HEK293 (cell line): ENCODE data around the gene PXYLP1.

ENCODE experiments used
- CTCF ChIA-PET: fragments of 350-600 bp; formaldehyde crosslinking; extraction: SDS; loops from one replicate; lab custom pipeline; 2021; ENCODE audit warnings: antibody characterized with exemption; lab: Yijun Ruan, JAX
- POLR2A ChIA-PET: fragments of 300-600 bp; formaldehyde crosslinking; extraction: SDS; loops from one replicate; lab custom pipeline; 2020; ENCODE audit warnings: antibody characterized with exemption, inconsistent platforms; lab: Yijun Ruan, JAX
- H3K27ac ChIP-seq: fragments of 200-500 bp; sonication (Bioruptor generic); 2 replicates; pipeline ENCODE4 v1.5.1; 2014; ENCODE audit warnings: low read depth, low read length, control low read depth, inconsistent platforms; ENCODE audit errors: extremely low read depth
- H3K36me3 ChIP-seq, 2 experiments: fragments of 200-500 bp in 1 of 2; sonication (Bioruptor generic) in 1 of 2; 1 replicate in 1 of 2; 2 replicates in 1 of 2; pipeline ENCODE4 v1.5.1; 2014 to 2017; ENCODE audit warnings: inconsistent platforms in 2 of 2, low read length in 2 of 2; ENCODE audit not compliant: control insufficient read depth in 2 of 2, insufficient read depth in 1 of 2
- H3K4me1 ChIP-seq: fragments of 200-500 bp; sonication (Bioruptor generic); 2 replicates; pipeline ENCODE4 v1.5.1; 2014; ENCODE audit warnings: mild to moderate bottlenecking, low read length, inconsistent platforms; ENCODE audit not compliant: control insufficient read depth, insufficient read depth
- H3K4me3 ChIP-seq: 2 replicates; pipeline ENCODE4 v1.5.1; 2011; ENCODE audit warnings: low read depth, mild to moderate bottlenecking, control low read depth, low read length, moderate library complexity
- H3K9me3 ChIP-seq: fragments of 200-500 bp; sonication (Bioruptor generic); 2 replicates; pipeline ENCODE4 v1.5.1; 2014; ENCODE audit warnings: low read depth, low read length, inconsistent platforms; ENCODE audit not compliant: control insufficient read depth, insufficient read depth
- OSR2 ChIP-seq: fragments of 450-650 bp; formaldehyde crosslinking; IDR thresholded peaks from 2 replicates; pipeline ENCODE4 v1.5.1; 2016; ENCODE audit warnings: missing biosample characterization, missing genetic modification characterization
- SCRT2 ChIP-seq: fragments of 450-650 bp; formaldehyde crosslinking; IDR thresholded peaks from 2 replicates; pipeline ENCODE4 v1.5.1; 2016; ENCODE audit warnings: missing biosample characterization, missing genetic modification characterization
- SP7 ChIP-seq: fragments of 450-650 bp; formaldehyde crosslinking; IDR thresholded peaks from 2 replicates; pipeline ENCODE4 v1.5.1; 2016; ENCODE audit warnings: missing biosample characterization, missing genetic modification characterization
- ZBTB48 ChIP-seq: fragments of 450-650 bp; formaldehyde crosslinking; IDR thresholded peaks from 2 replicates; pipeline ENCODE4 v1.5.1; 2016; ENCODE audit warnings: missing biosample characterization, missing genetic modification characterization
- ZNF112 ChIP-seq: fragments of 450-650 bp; formaldehyde crosslinking; IDR thresholded peaks from 2 replicates; pipeline ENCODE4 v1.5.0; 2017; ENCODE audit warnings: missing biosample characterization, missing genetic modification characterization
- ZNF221 ChIP-seq: fragments of 450-650 bp; formaldehyde crosslinking; IDR thresholded peaks from 2 replicates; pipeline ENCODE4 v1.5.1; 2017; ENCODE audit warnings: missing biosample characterization, missing genetic modification characterization, borderline replicate concordance
- ZNF223 ChIP-seq: fragments of 450-650 bp; formaldehyde crosslinking; IDR thresholded peaks from 2 replicates; pipeline ENCODE4 v1.5.1; 2016; ENCODE audit warnings: missing biosample characterization, missing genetic modification characterization
- ZNF416 ChIP-seq: fragments of 450-650 bp; formaldehyde crosslinking; IDR thresholded peaks from 2 replicates; pipeline ENCODE4 v1.5.1; 2016; ENCODE audit warnings: missing biosample characterization, missing genetic modification characterization
- ZNF449 ChIP-seq: fragments of 450-650 bp; formaldehyde crosslinking; IDR thresholded peaks from 2 replicates; pipeline ENCODE4 v1.5.1; 2017; ENCODE audit warnings: missing biosample characterization, mild to moderate bottlenecking, missing genetic modification characterization, moderate library complexity
- ZNF48 ChIP-seq: fragments of 450-650 bp; formaldehyde crosslinking; IDR thresholded peaks from 2 replicates; pipeline ENCODE4 v1.5.1; 2016; ENCODE audit warnings: missing biosample characterization, missing genetic modification characterization
- ZNF600 ChIP-seq: fragments of 450-650 bp; formaldehyde crosslinking; IDR thresholded peaks from 2 replicates; pipeline ENCODE4 v1.5.1; 2016; ENCODE audit warnings: missing biosample characterization, missing genetic modification characterization
- ZNF623 ChIP-seq: fragments of 450-650 bp; formaldehyde crosslinking; IDR thresholded peaks from 2 replicates; pipeline ENCODE4 v1.5.1; 2016; ENCODE audit warnings: missing biosample characterization, missing genetic modification characterization
- TF ChIP-seq, protein P1 (sequence below): fragments of 450-650 bp; formaldehyde crosslinking; IDR thresholded peaks from 2 replicates; pipeline ENCODE4 v1.5.0; 2017; ENCODE audit warnings: missing biosample characterization, missing genetic modification characterization, borderline replicate concordance
- TF ChIP-seq, protein P2 (sequence below): fragments of 450-650 bp; formaldehyde crosslinking; IDR thresholded peaks from 2 replicates; pipeline ENCODE4 v1.5.1; 2016; ENCODE audit warnings: missing biosample characterization, missing genetic modification characterization
- TF ChIP-seq, protein P3 (sequence below): fragments of 450-650 bp; formaldehyde crosslinking; IDR thresholded peaks from 2 replicates; pipeline ENCODE4 v1.5.1; 2016; ENCODE audit warnings: missing biosample characterization, missing genetic modification characterization

PXYLP1 gene

DNA sequence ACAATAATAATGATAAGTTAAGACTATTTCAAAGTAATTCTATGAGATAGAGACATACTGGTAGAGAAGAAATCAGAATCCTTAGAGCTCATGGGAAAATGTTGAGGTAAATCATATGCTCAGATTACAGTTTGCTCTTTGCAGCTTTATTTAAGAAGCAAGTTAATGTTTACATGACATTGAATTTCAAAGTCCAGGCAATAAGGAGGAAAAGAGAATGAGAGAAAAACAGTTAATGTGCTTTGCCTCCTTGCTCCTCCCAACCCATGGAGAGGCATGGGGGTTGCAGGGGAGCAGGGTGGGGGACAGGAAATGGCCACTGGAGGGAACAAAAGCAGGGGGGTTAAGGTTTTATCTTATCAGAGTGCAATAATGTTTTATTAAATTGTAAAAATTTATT is 94.5 kb downstream of the PXYLP1 start:
- CTCF ChIA-PET = interaction anchor here (0.7 to 1.0 kb wide), 3 partner anchors 14 to 26 kb away, joined by 3 to 5 read pairs (median 3); no protein-coding TSS in a partner anchor
- no peaks in the 10 kb centered on the region for H3K36me3 ChIP-seq

DNA sequence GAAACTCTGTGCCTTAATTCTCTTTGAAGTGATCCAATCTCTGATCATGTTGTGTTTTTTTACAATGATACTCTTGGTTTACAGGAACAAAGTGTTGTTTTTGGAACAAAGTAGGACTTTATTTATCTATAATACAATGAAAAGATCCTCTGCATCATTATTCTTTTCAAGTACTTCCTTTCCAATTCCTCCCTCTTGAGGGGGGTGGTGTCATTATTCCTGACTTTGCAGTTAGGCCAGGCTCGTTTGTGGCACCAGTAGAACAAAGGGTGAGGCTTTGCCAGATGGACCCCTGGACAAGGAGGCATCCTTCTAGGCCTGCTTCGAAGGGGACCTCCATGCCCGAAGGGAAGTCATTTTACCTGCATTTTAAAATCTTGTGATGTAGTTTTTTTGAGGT is 95.0 kb downstream of the PXYLP1 start:
- CTCF ChIA-PET = no interaction called here
- H3K27ac ChIP-seq = no peak overlapping the region

More for the DNA sequence above, 94.5 kb downstream of the PXYLP1 start:
- Histone ChIP-seq H3K27ac (no peak overlapping the region), H3K9me3 (no peaks in the 10 kb centered on the region), H3K4me3 (no peak overlapping the region), H3K4me1 (no peaks in the 10 kb centered on the region)
- TF ChIP-seq, protein P1, sequence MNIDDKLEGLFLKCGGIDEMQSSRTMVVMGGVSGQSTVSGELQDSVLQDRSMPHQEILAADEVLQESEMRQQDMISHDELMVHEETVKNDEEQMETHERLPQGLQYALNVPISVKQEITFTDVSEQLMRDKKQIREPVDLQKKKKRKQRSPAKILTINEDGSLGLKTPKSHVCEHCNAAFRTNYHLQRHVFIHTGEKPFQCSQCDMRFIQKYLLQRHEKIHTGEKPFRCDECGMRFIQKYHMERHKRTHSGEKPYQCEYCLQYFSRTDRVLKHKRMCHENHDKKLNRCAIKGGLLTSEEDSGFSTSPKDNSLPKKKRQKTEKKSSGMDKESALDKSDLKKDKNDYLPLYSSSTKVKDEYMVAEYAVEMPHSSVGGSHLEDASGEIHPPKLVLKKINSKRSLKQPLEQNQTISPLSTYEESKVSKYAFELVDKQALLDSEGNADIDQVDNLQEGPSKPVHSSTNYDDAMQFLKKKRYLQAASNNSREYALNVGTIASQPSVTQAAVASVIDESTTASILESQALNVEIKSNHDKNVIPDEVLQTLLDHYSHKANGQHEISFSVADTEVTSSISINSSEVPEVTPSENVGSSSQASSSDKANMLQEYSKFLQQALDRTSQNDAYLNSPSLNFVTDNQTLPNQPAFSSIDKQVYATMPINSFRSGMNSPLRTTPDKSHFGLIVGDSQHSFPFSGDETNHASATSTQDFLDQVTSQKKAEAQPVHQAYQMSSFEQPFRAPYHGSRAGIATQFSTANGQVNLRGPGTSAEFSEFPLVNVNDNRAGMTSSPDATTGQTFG = no peak
- TF ChIP-seq OSR2 (tag by site-specific recombination) (no peak), ZNF221 (tag by site-specific recombination) (no peak), ZNF623 (tag by site-specific recombination) (no peak), SCRT2 (tag by site-specific recombination) (no peak), ZNF48 (tag by site-specific recombination) (no peak), ZNF223 (no peak), SP7 (no peak), ZNF112 (tag by site-specific recombination) (no peak)
- POLR2A ChIA-PET = no interaction called here

DNA sequence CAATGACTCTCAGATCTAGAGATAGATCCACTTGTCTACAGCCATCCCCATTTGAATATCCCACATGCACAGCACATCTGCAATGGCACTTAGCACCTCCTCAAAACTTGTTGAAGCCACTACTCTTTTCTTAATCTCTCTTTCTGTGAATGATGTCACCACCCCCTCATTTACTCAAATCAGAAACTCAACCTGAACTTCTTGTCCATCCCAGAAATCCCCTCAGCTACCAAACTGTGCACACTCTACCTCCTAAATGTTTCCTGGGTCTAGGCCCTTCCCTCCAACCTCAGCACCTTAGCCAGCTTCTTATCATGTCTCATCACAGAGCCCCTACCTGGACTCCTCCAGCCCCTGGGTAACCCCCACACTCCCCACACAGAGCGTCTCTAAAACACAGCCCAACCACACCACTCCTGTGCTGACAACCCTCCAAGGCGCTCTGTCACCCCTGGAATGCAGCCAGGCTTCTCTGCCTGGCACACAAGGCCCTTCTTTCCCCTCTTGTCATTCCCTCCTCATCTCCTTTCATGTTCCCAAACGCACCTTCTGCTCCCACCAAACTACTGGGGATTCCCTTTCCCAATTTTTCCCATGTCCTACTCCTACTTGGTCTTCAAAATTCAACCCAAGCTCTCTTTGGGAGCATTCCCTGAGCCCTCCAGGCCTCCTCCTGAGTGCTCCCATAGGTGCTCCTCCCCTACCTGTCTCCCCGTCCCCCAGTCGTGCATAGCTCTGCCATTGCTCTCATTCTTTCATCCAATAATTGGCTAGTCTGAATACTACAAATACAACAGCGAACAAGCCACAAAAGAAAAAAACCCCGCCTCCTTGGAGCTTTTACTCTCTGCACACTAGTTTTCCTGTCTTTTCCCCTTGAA is 96.9 kb downstream of the PXYLP1 start:
- Histone ChIP-seq H3K4me1 (no peaks in the 10 kb centered on the region), H3K9me3 (no peaks in the 10 kb centered on the region), H3K36me3 (no peaks in the 10 kb centered on the region), H3K27ac (no peak overlapping the region), H3K4me3 (no peak overlapping the region)
- TF ChIP-seq, protein P2, sequence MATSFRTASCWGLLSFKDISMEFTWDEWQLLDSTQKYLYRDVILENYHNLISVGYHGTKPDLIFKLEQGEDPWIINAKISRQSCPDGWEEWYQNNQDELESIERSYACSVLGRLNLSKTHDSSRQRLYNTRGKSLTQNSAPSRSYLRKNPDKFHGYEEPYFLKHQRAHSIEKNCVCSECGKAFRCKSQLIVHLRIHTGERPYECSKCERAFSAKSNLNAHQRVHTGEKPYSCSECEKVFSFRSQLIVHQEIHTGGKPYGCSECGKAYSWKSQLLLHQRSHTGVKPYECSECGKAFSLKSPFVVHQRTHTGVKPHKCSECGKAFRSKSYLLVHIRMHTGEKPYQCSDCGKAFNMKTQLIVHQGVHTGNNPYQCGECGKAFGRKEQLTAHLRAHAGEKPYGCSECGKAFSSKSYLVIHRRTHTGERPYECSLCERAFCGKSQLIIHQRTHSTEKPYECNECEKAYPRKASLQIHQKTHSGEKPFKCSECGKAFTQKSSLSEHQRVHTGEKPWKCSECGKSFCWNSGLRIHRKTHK (tag by site-specific recombination) = no peak
- peak; percentile 77; the same call in 1 of the 2 replicates for TF ChIP-seq ZNF449
- 0 out of 2 replicates have a peak, but pooled peaks have one; percentile 17 for TF ChIP-seq ZNF600 (tag by site-specific recombination)
- POLR2A ChIA-PET = no interaction called here
- CTCF ChIA-PET = interaction anchor here (0.6 to 1.2 kb wide), 2 partner anchors 261 to 318 kb away, joined by 3 to 4 read pairs; no protein-coding TSS in a partner anchor

More for the DNA sequence above, 95.0 kb downstream of the PXYLP1 start:
- TF ChIP-seq ZBTB48 (no peak), ZNF416 (tag by site-specific recombination) (no peak), ZNF221 (tag by site-specific recombination) (no peak)
- TF ChIP-seq, protein P3, sequence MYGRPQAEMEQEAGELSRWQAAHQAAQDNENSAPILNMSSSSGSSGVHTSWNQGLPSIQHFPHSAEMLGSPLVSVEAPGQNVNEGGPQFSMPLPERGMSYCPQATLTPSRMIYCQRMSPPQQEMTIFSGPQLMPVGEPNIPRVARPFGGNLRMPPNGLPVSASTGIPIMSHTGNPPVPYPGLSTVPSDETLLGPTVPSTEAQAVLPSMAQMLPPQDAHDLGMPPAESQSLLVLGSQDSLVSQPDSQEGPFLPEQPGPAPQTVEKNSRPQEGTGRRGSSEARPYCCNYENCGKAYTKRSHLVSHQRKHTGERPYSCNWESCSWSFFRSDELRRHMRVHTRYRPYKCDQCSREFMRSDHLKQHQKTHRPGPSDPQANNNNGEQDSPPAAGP = no peak
- H3K4me3 ChIP-seq = no peak overlapping the region
- H3K4me1 ChIP-seq = no peaks in the 10 kb centered on the region
- POLR2A ChIA-PET = no interaction called here
- no peaks in the 10 kb centered on the region for H3K36me3 ChIP-seq
- no peaks in the 10 kb centered on the region for H3K9me3 ChIP-seq
